ENCODE data around the gene GJC3. TPM values are rescaled to one million over a fixed set of nuclear protein-coding genes. Genes with fewer than 3 reads are reported as not detected.
"Not testable (repeated sequence)": the region's sequence is repeated elsewhere in the genome, so short reads cannot be mapped to it uniquely, and the experiment has no call there.

The GJC3 gene
- total RNA-seq, 2 donors from 2014 or later = 1.2 to 3.2 TPM

DNA sequence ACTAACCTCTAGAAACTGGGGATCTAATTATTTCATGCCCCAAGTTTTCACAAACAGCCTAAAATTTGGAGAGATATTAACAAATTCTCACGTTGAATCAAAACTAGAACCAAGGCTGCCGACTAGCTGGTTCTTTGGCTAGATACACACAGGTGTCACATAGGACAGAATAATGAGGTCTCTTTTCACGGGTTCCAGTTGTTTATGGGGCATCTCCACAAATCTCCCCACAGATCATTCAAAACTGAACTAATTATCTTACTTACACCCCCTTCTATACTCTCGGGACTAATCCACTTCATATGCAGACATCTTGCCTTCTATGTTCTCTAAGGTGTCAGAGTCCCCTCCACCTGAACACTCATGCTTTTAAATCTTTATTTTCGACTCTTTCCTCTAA lies 36.1 kb downstream of the GJC3 start:
- intact Hi-C loops (cut with DNase I) = no loop called here
- H3K4me3 ChIP-seq = no peak overlapping the region
- no peak for TF ChIP-seq POLR2AphosphoS5 (IDR thresholded peaks at IDR 0.05)
- TF ChIP-seq POLR2A (IDR thresholded peaks at IDR 0.05) = no peak
- TF ChIP-seq, protein P1, sequence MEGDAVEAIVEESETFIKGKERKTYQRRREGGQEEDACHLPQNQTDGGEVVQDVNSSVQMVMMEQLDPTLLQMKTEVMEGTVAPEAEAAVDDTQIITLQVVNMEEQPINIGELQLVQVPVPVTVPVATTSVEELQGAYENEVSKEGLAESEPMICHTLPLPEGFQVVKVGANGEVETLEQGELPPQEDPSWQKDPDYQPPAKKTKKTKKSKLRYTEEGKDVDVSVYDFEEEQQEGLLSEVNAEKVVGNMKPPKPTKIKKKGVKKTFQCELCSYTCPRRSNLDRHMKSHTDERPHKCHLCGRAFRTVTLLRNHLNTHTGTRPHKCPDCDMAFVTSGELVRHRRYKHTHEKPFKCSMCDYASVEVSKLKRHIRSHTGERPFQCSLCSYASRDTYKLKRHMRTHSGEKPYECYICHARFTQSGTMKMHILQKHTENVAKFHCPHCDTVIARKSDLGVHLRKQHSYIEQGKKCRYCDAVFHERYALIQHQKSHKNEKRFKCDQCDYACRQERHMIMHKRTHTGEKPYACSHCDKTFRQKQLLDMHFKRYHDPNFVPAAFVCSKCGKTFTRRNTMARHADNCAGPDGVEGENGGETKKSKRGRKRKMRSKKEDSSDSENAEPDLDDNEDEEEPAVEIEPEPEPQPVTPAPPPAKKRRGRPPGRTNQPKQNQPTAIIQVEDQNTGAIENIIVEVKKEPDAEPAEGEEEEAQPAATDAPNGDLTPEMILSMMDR (IDR thresholded peaks at IDR 0.05) = no peak
- H3K27ac ChIP-seq = no peak overlapping the region
- WGBS = 63% methylated on average over 5 of the region's 5 CpGs
- no peaks in the 10 kb centered on the region for H3K9me3 ChIP-seq
- no peaks in the 10 kb centered on the region for H3K27me3 ChIP-seq (replicated peaks; ENCODE audit: insufficient read depth)
- H3K4me1 ChIP-seq (replicated peaks) = no peaks in the 10 kb centered on the region
- peaks cover 0 to 3% of the 10 kb centered on the region in 2 donors for H3K36me3 ChIP-seq
- DNase-seq (ENCODE audit: low spot score) = no peak

GRCh38 chr7:99890348-99890747 lies 39.1 kb downstream of the GJC3 start:
- H3K27ac ChIP-seq; H3K27me3 ChIP-seq (replicated peaks; ENCODE audit: insufficient read depth); DNase-seq (ENCODE audit: low spot score); intact Hi-C loops (cut with DNase I); H3K4me3 ChIP-seq; H3K9me3 ChIP-seq; H3K4me1 ChIP-seq (replicated peaks); H3K36me3 ChIP-seq: not testable (repeated sequence)
- whole genome bisulfite sequencing = 97% methylated on average over 2 of the region's 2 CpGs

- 89% methylated on average over 15 of the region's 29 CpGs for WGBS
- H3K27me3 ChIP-seq (replicated peaks; ENCODE audit: insufficient read depth); H3K4me3 ChIP-seq; H3K4me1 ChIP-seq (replicated peaks); H3K9me3 ChIP-seq; H3K27ac ChIP-seq; DNase-seq (ENCODE audit: low spot score); H3K36me3 ChIP-seq; intact Hi-C loops (cut with DNase I): not testable (repeated sequence)
These were observed 41.1 kb downstream of the GJC3 start for GRCh38 chr7:99888366-99888765.

DNA sequence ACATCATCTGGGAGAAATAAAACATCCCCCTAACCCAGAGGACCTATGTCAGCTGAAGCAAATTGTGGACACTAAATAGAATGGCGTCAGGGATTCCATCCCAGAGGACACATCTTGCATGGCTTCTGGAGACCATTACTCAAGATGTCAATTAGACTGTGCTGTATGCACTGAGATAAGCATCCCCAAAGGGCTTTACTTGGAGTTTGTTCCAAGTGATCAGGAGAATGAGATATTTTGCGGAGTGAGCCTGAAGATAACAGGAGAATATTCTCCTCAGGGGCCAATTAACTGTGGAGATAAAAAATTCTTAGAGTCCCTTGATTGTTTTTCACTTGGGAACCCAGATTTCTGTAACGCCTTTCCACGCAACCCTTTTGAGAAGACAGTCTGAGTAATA lies 48.0 kb downstream of the GJC3 start:
- TF ChIP-seq POLR2A (IDR thresholded peaks at IDR 0.05) = no peak
- no peak for TF ChIP-seq POLR2AphosphoS5 (IDR thresholded peaks at IDR 0.05)
- no peaks in the 10 kb centered on the region for H3K9me3 ChIP-seq
- no peaks in the 10 kb centered on the region for H3K36me3 ChIP-seq
- intact Hi-C loops (cut with DNase I) = no loop called here
- DNase-seq (ENCODE audit: low spot score) = no peak
- H3K4me3 ChIP-seq = no peak overlapping the region
- H3K4me1 ChIP-seq (replicated peaks) = no peaks in the 10 kb centered on the region
- no peaks in the 10 kb centered on the region for H3K27me3 ChIP-seq (replicated peaks; ENCODE audit: insufficient read depth)
- 97% methylated on average over 4 of the region's 4 CpGs for WGBS
- no peak overlapping the region for H3K27ac ChIP-seq

DNA sequence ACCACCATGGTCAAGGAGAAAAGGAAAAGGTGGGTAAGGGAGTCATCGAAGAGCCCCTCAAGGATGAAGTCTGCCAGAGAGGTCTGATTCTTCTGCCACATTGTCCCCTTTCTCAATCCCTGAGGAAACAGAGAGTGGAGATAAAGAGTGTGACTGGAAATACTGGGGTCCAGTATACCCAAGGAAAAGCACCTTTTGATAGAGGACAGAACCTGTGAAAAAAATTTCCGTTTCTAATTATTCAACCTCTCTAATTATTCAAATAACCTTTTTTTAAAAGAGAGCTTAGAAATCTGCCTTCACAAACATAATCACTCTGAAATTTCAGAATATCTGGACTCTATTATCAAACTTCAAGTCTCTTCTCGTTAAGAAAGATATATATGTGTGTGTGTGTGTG lies 52.5 kb downstream of the GJC3 start, which contains the start of gene OR2AE1:
TSS of gene OR2AE1 (minus strand) at position 101 of the 400 bp plus-strand sequence. CDS start at position 101, 0 bp downstream.
- no peak for DNase-seq (ENCODE audit: low spot score)
- no peak within 1 kb of the TSS for H3K27ac ChIP-seq
- no peaks in the 10 kb centered on the region for H3K4me1 ChIP-seq (replicated peaks)
- intact Hi-C loops (cut with DNase I) = no loop called here
- H3K4me3 ChIP-seq = no peak within 1 kb of the TSS
- no peak for TF ChIP-seq POLR2A (IDR thresholded peaks at IDR 0.05)
- TF ChIP-seq, protein P1 (IDR thresholded peaks at IDR 0.05) = no peak
- H3K27me3 ChIP-seq (replicated peaks; ENCODE audit: insufficient read depth) = no peaks in the 10 kb centered on the region
- no peaks in the 10 kb centered on the region for H3K36me3 ChIP-seq
- no peaks in the 10 kb centered on the region for H3K9me3 ChIP-seq
- WGBS = 85% methylated on average over 3 of the region's 3 CpGs

DNA sequence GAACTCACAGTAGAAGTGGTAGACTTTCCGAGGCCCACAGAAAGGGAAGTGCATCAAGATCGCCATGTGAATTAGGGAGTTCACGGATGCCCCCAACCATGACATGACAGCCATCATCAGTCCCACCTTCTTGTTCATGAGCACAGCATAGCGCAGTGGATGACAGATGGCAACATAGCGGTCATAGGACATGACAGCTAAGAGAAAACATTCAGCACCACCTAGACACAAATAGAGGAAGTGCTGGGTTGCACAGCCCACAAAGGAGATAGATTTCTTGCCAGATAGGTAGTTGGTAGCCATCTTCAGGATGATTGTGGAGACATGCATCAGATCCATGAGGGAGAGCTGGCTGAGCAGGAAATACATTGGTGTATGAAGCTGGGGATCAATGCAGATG lies 52.9 kb downstream of the GJC3 start:
- WGBS = 89% methylated on average over 5 of the region's 5 CpGs
- intact Hi-C loops (cut with DNase I) = no loop called here
- Histone ChIP-seq H3K27ac (no peak overlapping the region), H3K4me1 (replicated peaks) (no peaks in the 10 kb centered on the region), H3K27me3 (replicated peaks; ENCODE audit: insufficient read depth) (no peaks in the 10 kb centered on the region), H3K4me3 (no peak overlapping the region), H3K9me3 (no peaks in the 10 kb centered on the region), H3K36me3 (no peaks in the 10 kb centered on the region)
- TF ChIP-seq, protein P1 (IDR thresholded peaks at IDR 0.05) = no peak
- TF ChIP-seq POLR2A (IDR thresholded peaks at IDR 0.05) = no peak
- TF ChIP-seq POLR2AphosphoS5 (IDR thresholded peaks at IDR 0.05) = no peak
- no peak for DNase-seq (ENCODE audit: low spot score)

Small RNA genes lying within 50 kb of the gene (small RNA-seq; reads per million reads assigned to genes)
- gene RF00019 = 0 reads per million in 2 donors
- gene RF00561 = 0 reads per million in 2 donors

Other genes with a start within 250 kb of the GJC3 start
- gene CYP3A5, start 249.6 kb downstream of the GJC3 start, total RNA-seq = 10 to 100 TPM; 80.5 to 88.9 TPM
- not detected for gene CYP3A7, start 194.4 kb downstream of the GJC3 start, total RNA-seq
- gene CYP3A4, start 145.4 kb downstream of the GJC3 start, total RNA-seq = not detected
- 10 to 100 TPM in 1 of 2 donors, under 1 TPM in 1; 0.45 to 14.3 TPM for gene CYP3A43, start 101.6 kb downstream of the GJC3 start, total RNA-seq
- not detected for gene OR2AE1, start 52.6 kb downstream of the GJC3 start, total RNA-seq
- 10 to 100 TPM; 61.0 to 72.8 TPM for gene TRIM4, start 10.1 kb downstream of the GJC3 start, total RNA-seq
- gene AZGP1, start 46.4 kb upstream of the GJC3 start, total RNA-seq = 1,000 to 10,000 TPM; 1,167 to 4,716 TPM
- 10 to 100 TPM; 75.8 to 86.5 TPM for gene ZKSCAN1, start 86.0 kb upstream of the GJC3 start, total RNA-seq
- 10 to 100 TPM; 24.6 to 38.0 TPM for gene ZSCAN21, start 120.2 kb upstream of the GJC3 start, total RNA-seq
- 10 to 100 TPM; 20.5 to 21.4 TPM for gene ZNF3, start 152.1 kb upstream of the GJC3 start, total RNA-seq
- gene COPS6, start 159.3 kb upstream of the GJC3 start, total RNA-seq = 10 to 100 TPM; 50.8 to 78.4 TPM
- 10 to 100 TPM; 47.5 to 68.7 TPM for gene MCM7, start 171.8 kb upstream of the GJC3 start, total RNA-seq
- 10 to 100 TPM; 18.0 to 27.2 TPM for gene AP4M1, start 172.0 kb upstream of the GJC3 start, total RNA-seq
- gene TAF6, start 189.7 kb upstream of the GJC3 start, total RNA-seq = 10 to 100 TPM; 68.3 to 79.8 TPM
- gene CNPY4, start 190.0 kb upstream of the GJC3 start, total RNA-seq = 10 to 100 TPM in 1 of 2 donors, 1 to 10 TPM in 1; 1.6 to 16.1 TPM
- 1 to 10 TPM; 4.4 to 6.1 TPM for gene MBLAC1, start 197.3 kb upstream of the GJC3 start, total RNA-seq
- gene LAMTOR4, start 219.3 kb upstream of the GJC3 start, total RNA-seq = 100 to 1,000 TPM; 213 to 243 TPM
- gene TRAPPC14, start 229.1 kb upstream of the GJC3 start, total RNA-seq = 10 to 100 TPM; 21.2 to 43.4 TPM
- 10 to 100 TPM in 1 of 2 donors, 1 to 10 TPM in 1; 4.1 to 10.2 TPM for gene GAL3ST4, start 239.0 kb upstream of the GJC3 start, total RNA-seq
- gene GPC2, start 247.8 kb upstream of the GJC3 start, total RNA-seq = 1 to 10 TPM; 1.7 to 2.8 TPM
- 10 to 100 TPM in 1 of 2 donors, 1 to 10 TPM in 1; 1.8 to 37.6 TPM for gene STAG3, start 248.3 kb upstream of the GJC3 start, total RNA-seq